IPS DF 4.7 (cell line): ENCODE data around the gene RNU6-9.

ENCODE experiments used
- DNase-seq: peaks from one replicate; pipeline ENCODE4 v3.0.0-alpha.2; 2013; ENCODE audit warnings: low spot score; ENCODE audit errors: extremely low read depth

RNU6-9 gene

GRCh38 chr19:932648-933552, 39.6 kb downstream of the RNU6-9 start:
- DNase-seq: no peak

DNA sequence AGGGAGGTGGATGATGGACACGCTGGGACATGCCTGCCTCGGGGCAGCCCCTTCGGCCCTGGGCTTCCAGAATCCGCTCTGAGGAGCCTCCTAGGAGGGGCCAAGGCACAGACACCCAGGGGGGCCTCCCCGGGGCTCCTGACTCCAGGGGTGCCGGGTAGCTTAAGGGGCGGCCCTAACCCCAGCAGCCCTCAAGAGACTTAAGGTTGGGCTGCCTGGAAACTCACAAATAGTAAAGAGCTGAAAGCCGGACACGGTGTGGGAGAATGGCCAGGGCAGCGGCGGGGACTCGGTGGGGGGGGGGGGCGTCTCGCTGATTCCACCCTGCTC, 40.2 kb downstream of the RNU6-9 start:
- DNase-seq: no peak

- no peak for DNase-seq
Measured at GRCh38 chr19:934197-934840, 41.0 kb downstream of the RNU6-9 start.

DNA sequence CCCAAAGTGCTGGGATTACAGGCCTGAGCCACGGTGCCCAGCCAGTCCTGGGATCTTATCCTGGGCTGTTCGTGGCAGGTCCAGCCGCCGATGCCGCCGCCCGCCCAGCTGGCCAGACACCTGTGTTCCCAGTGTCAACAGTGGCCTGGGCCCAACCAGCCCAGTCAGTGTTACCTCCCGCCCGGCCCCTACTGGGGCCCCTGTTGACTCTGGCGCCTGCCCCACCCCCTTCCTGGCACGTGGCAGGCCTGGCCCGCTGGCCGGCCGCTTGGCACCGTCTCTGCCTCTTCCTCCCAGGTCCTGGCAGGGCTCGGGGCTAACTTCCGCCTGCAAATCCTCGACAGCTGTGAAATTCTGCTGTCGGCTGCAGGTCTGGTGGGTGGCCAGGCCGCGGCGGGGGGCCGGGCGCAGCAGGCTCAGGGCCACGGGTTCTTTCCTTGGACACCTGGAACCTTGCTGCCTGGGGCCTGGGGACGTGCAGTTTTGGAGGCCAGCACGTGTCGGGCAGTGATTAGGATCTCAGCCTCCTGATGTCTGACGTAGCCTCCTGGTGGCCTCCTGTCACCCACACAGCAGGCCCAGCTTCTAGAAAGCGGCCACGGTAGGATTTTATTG, 41.7 kb downstream of the RNU6-9 start:
- no peak for DNase-seq

DNA sequence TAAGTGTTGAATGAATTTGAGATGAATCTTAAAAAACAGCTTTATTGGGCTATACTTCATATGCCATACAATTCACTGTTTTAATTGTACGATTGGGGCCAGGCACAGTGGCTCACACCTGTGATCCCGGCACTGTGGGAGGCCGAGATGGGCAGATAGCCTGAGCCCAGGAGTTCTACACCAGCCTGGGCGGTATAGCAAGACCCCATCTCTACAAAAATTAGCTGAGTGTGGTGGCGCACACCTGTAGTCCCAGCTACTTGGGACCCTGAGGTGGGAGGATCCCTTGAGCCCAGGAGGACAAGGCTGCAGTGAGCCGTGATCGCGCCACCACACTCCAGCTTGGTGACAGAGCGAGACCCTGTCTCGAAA, 42.9 kb downstream of the RNU6-9 start:
- DNase-seq: no peak

DNA sequence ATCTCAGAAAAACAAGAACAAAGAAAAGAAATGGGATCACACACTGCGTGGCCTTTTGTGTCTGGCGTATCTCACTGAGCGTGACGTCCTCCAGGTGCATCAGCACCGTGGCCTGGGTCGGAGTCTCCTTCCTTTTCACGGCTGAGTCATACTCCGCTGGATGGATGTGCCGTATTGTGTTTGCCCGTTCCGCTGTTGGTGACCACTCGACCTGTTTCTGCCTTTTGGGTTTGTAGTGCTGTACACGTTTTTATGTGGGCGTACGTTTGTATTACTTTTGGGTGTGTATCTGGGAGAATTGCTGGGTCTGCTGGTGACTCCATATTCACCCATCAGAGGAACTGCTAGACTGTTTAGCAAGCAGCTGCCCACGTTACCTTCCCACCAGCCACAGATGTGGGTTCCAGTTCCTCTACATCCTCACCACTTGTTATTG, 44.0 kb downstream of the RNU6-9 start:
- no peak for DNase-seq

GRCh38 chr19:938233-938923, 45.1 kb downstream of the RNU6-9 start:
- no peak for DNase-seq

DNA sequence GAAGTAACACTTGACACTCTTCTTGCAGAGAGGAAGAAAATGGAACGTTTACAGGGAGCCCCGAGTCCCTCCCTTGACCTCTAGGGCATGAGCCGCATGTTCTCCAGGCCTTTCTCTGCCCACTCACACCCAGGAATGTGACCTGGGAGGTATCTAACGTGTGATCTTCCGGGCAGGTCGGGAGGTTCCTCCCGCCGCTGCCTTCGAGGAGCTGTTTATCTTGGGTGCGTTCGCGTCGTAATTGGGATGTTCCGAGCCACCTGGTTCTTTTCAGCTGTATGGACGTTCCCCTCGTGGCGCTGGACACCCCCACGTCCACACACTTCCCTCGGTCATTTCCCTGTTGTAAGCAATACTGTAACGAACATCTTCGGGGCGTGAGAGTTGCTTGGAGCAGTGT, 46.2 kb downstream of the RNU6-9 start:
- DNase-seq: no peak

DNA sequence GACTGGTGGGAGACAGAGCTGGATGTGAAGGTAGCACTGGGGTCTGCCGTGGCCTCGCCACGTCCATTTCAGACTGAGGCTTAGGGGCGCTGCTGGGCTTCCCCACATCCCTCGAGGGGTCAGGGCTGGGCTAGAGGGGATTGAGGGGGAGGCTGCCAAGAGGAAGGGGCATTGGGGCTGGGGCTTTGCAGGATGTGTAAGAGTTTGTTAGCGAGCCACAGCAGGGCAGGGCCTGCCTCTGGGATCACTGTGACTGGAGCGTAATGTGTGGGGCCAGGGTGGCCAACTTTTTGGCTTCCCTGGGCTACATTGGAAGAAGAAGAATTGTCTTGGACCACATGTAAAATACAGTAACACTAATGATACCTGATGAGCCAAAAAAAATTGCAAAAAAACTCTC, 46.6 kb downstream of the RNU6-9 start:
- DNase-seq: no peak

- DNase-seq: no peak
Measured at GRCh38 chr19:940591-941291, 47.5 kb downstream of the RNU6-9 start.

GRCh38 chr19:941292-942132, 48.2 kb downstream of the RNU6-9 start:
- no peak for DNase-seq

DNA sequence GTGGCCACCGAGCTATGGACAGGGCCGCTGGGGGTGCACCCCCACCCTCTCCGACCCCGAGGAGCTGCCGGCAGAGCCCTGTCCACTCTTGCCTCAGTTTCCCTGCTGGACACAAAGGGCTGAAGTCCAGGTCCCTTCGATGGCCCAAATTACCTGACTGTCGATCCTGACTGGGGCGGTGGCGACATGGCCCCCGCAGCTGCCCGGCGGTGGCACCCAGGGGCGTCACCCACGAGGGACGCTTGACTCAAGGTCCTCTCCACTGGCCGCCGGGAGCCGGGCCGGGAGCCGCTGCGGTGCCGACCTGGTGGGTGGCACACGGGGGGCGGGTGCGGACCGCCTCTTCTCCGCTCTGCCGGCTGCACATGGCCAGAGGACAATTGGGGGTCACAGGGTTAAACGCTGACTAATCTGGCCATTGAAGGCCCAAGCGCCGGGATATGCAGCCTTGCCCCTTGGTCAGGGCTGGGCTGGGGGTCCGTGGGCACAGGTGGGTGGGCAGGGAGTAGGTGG, 48.9 kb downstream of the RNU6-9 start:
- no peak for DNase-seq
